PC-3 (cell line): ENCODE data around the gene C4orf50. TPM values are rescaled to one million over a fixed set of nuclear protein-coding genes. Genes with fewer than 3 reads are reported as not detected.
"Not testable (repeated sequence)": the region's sequence is repeated elsewhere in the genome, so short reads cannot be mapped to it uniquely, and the experiment has no call there.

ENCODE experiments used
- ATAC-seq: fragments of 200-7000 bp; cut with Tn5 transposase; 2 replicates; pipeline ENCODE4 v1.9.1; 2020; ENCODE audit warnings: mild to moderate bottlenecking, moderate library complexity
- BruUV-seq: library from RNA; stranded (reverse); fragments of 400-500 nt; replicated peaks from 2 replicates; lab custom pipeline; 2021; lab: Mats Ljungman, UMichigan
- CTCF ChIA-PET: fragments of 300-600 bp; sonication (Branson Sonifier 250); formaldehyde crosslinking; loops from one replicate; lab custom pipeline; 2022; ENCODE audit warnings: antibody characterized with exemption; lab: Charles Lee
- POLR2A ChIA-PET: fragments of 300-600 bp; sonication (Branson Sonifier 250); formaldehyde crosslinking; loops from one replicate; lab custom pipeline; 2022; ENCODE audit warnings: antibody characterized with exemption; ENCODE audit not compliant: unreplicated experiment; lab: Charles Lee
- DNase-seq: peaks from one replicate; pipeline ENCODE4 v3.0.0-alpha.2; 2015
- H2AFZ ChIP-seq: fragments of 300-600 bp; sonication (generic); 2 replicates; pipeline ENCODE4 v1.6.0; 2016; ENCODE audit warnings: antibody characterized with exemption, low read length
- H3F3A ChIP-seq: fragments of 300-600 bp; sonication (generic); one replicate; pipeline ENCODE4 v1.6.0; 2017; ENCODE audit warnings: antibody characterized with exemption, low read length, control low read depth, mild to moderate bottlenecking; ENCODE audit not compliant: unreplicated experiment
- H3K27ac ChIP-seq: fragments of 300-600 bp; sonication (generic); 2 replicates; pipeline ENCODE4 v1.5.1; 2016; ENCODE audit warnings: mild to moderate bottlenecking, low read length
- H3K27me3 ChIP-seq: fragments of 300-600 bp; sonication (generic); 2 replicates; pipeline ENCODE4 v1.6.1; 2016; ENCODE audit warnings: low read length, mixed read lengths
- H3K36me3 ChIP-seq: fragments of 300-600 bp; sonication (generic); 2 replicates; pipeline ENCODE4 v1.6.1; 2016; ENCODE audit warnings: low read depth, mixed run types, low read length, mixed read lengths
- H3K4me1 ChIP-seq: fragments of 300-600 bp; sonication (generic); 2 replicates; pipeline ENCODE4 v1.5.1; 2016; ENCODE audit warnings: low read length; ENCODE audit not compliant: insufficient read depth
- H3K4me2 ChIP-seq: fragments of 300-600 bp; sonication (generic); 2 replicates; pipeline ENCODE4 v1.6.0; 2016; ENCODE audit warnings: low read length
- H3K4me3 ChIP-seq: fragments of 300-600 bp; sonication (generic); 2 replicates; pipeline ENCODE4 v1.5.1; 2016; ENCODE audit warnings: mild to moderate bottlenecking, low read length, mixed read lengths
- H3K79me2 ChIP-seq: fragments of 300-600 bp; sonication (generic); 2 replicates; pipeline ENCODE4 v1.6.1; 2017; ENCODE audit warnings: low read length, mixed read lengths
- H3K9ac ChIP-seq: fragments of 300-600 bp; sonication (generic); 2 replicates; pipeline ENCODE4 v1.6.0; 2016; ENCODE audit warnings: mild to moderate bottlenecking, low read length
- H3K9me2 ChIP-seq: fragments of 300-600 bp; sonication (generic); replicated peaks from 2 replicates; pipeline ENCODE4 v1.6.1; 2016; ENCODE audit warnings: mixed run types, low read length, mixed read lengths
- H3K9me3 ChIP-seq: fragments of 300-600 bp; sonication (generic); 2 replicates; pipeline ENCODE4 v1.6.1; 2016; ENCODE audit warnings: low read length, mixed read lengths
- H4K20me1 ChIP-seq: fragments of 300-600 bp; sonication (generic); 2 replicates; pipeline ENCODE4 v1.6.1; 2016; ENCODE audit warnings: low read length, mixed read lengths
- CTCF ChIP-seq: fragments of 300-600 bp; sonication (generic); conservative IDR thresholded peaks from 2 replicates; pipeline ENCODE4 v1.5.1; 2017; ENCODE audit warnings: antibody characterized with exemption, low read depth, mild to moderate bottlenecking, low read length
- EZH2 ChIP-seq: fragments of 300-600 bp; sonication (generic); IDR thresholded peaks from one replicate; pipeline ENCODE4 v1.6.1; 2017; ENCODE audit warnings: antibody characterized with exemption, mild to moderate bottlenecking, low read length; ENCODE audit not compliant: unreplicated experiment
- EZH2phosphoT487 ChIP-seq: fragments of 300-600 bp; sonication (generic); IDR thresholded peaks from 2 replicates; pipeline ENCODE4 v1.6.1; 2018; ENCODE audit warnings: mild to moderate bottlenecking, antibody characterized with exemption, low read length, borderline replicate concordance
- intact Hi-C: fragments of 100-400 bp; cut with micrococcal nuclease; formaldehyde crosslinking; loops from 2 replicates; pipeline ENCODE4 v1.9.0; 2023
- total RNA-seq: library from RNA; depleted of rRNA; stranded (reverse); fragments of >200 nt; gene quantifications from 2 replicates; pipeline ENCODE4 v1.2.3, GENCODE V29; 2014

C4orf50 gene
- total RNA-seq, 1 experiment from 2014 or later = not detected

- Histone ChIP-seq H3K79me2 (no peaks in the 10 kb centered on the region), H2AFZ (no peak overlapping the region), H3K9me3 (no peaks in the 10 kb centered on the region), H3K4me3 (no peak overlapping the region), H3K36me3 (no peaks in the 10 kb centered on the region), H3K4me1 (no peaks in the 10 kb centered on the region), H4K20me1 (no peaks in the 10 kb centered on the region), H3K9me2 (no peaks in the 10 kb centered on the region), H3K27ac (no peak overlapping the region), H3F3A (no peaks in the 10 kb centered on the region), H3K27me3 (peaks cover 18% of the 10 kb centered on the region), H3K9ac (no peak overlapping the region), H3K4me2 (no peak overlapping the region)
- CTCF ChIA-PET = no interaction called here
- DNase-seq (no peak), ATAC-seq (no peak)
- no TSS peak for BruUV-seq
- TF ChIP-seq EZH2phosphoT487 (no peak), CTCF (no peak), EZH2 (no peak)
- intact Hi-C loops = no loop called here
- POLR2A ChIA-PET = no interaction called here
Measured at GRCh38 chr4:5952286-5952974, 65.8 kb downstream of the C4orf50 start.

- H3K9me3 ChIP-seq, ATAC-seq: not testable (repeated sequence)
Measured at GRCh38 chr4:5946653-5947052, 71.6 kb downstream of the C4orf50 start.

GRCh38 chr4:5945936-5946335, 72.3 kb downstream of the C4orf50 start:
- no peak for TF ChIP-seq EZH2phosphoT487
- no peak for TF ChIP-seq EZH2
- TF ChIP-seq CTCF = no peak
- BruUV-seq = no TSS peak
- intact Hi-C loops = no loop called here
- ATAC-seq (no peak), DNase-seq (no peak)
- CTCF ChIA-PET = no interaction called here
- Histone ChIP-seq H3K4me3 (no peak overlapping the region), H3K9me3 (no peaks in the 10 kb centered on the region), H3K4me1 (no peaks in the 10 kb centered on the region), H3K27me3 (peaks cover 23% of the 10 kb centered on the region), H2AFZ (no peak overlapping the region), H4K20me1 (no peaks in the 10 kb centered on the region), H3K4me2 (no peak overlapping the region), H3F3A (no peaks in the 10 kb centered on the region), H3K9ac (no peak overlapping the region), H3K9me2 (no peaks in the 10 kb centered on the region), H3K36me3 (no peaks in the 10 kb centered on the region), H3K27ac (no peak overlapping the region), H3K79me2 (no peaks in the 10 kb centered on the region)
- POLR2A ChIA-PET = no interaction called here

More at GRCh38 chr4:5946653-5947052, 71.6 kb downstream of the C4orf50 start:
- H3K27ac ChIP-seq, H3K4me1 ChIP-seq, CTCF ChIA-PET, H3F3A ChIP-seq, H3K4me3 ChIP-seq, H3K79me2 ChIP-seq, H4K20me1 ChIP-seq, POLR2A ChIA-PET, H3K36me3 ChIP-seq, H2AFZ ChIP-seq, H3K4me2 ChIP-seq, intact Hi-C loops, H3K9ac ChIP-seq, H3K9me2 ChIP-seq, DNase-seq, BruUV-seq: not testable (repeated sequence)
- peaks cover 23% of the 10 kb centered on the region for H3K27me3 ChIP-seq
